ENCODE results near the gene METTL23. TPM values are rescaled to one million over a fixed set of nuclear protein-coding genes. Genes with fewer than 3 reads are reported as not detected.
"Not testable (repeated sequence)": the region's sequence is repeated elsewhere in the genome, so short reads cannot be mapped to it uniquely, and the experiment has no call there.

METTL23 gene
- total and polyA plus RNA-seq, 2 experiments from 2014 or later = 47.6 to 77.9 TPM

DNA sequence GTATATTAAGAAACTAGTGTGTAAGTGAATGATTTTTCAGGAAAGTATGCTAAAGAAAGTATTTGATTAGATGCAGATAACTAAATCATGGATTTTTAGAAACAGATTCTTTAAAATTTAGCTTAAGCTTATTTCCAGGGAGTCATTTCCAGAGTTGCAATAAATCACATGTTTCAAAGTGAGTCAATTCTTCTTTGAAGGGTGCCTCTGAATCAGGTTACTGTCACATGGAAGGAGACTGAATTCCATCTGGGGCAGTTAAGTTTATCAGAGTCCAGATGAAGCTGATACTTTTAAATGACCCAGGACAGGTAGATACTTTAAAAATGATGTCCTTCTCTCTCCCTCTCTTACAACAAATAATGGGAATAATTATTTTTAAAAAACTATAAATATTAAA, 16.3 kb downstream of the METTL23 start:
- no peaks in the 10 kb centered on the region for H3K27me3 ChIP-seq
- no peak overlapping the region for H3K4me3 ChIP-seq
- no peak overlapping the region for H3K27ac ChIP-seq
- no peak for DNase-seq (ENCODE audit: low read depth in 1 of 2, low spot score in 1 of 2)
- TF ChIP-seq, protein P1, sequence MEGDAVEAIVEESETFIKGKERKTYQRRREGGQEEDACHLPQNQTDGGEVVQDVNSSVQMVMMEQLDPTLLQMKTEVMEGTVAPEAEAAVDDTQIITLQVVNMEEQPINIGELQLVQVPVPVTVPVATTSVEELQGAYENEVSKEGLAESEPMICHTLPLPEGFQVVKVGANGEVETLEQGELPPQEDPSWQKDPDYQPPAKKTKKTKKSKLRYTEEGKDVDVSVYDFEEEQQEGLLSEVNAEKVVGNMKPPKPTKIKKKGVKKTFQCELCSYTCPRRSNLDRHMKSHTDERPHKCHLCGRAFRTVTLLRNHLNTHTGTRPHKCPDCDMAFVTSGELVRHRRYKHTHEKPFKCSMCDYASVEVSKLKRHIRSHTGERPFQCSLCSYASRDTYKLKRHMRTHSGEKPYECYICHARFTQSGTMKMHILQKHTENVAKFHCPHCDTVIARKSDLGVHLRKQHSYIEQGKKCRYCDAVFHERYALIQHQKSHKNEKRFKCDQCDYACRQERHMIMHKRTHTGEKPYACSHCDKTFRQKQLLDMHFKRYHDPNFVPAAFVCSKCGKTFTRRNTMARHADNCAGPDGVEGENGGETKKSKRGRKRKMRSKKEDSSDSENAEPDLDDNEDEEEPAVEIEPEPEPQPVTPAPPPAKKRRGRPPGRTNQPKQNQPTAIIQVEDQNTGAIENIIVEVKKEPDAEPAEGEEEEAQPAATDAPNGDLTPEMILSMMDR (IDR thresholded peaks at IDR 0.05; ENCODE audit: low read depth, low read length) = no peak
- no peaks in the 10 kb centered on the region for H3K9me3 ChIP-seq (ENCODE audit: low read depth)
- peaks cover 32% of the 10 kb centered on the region for H3K4me1 ChIP-seq (ENCODE audit: low read depth)
- peaks cover 21% of the 10 kb centered on the region for H3K36me3 ChIP-seq

DNA sequence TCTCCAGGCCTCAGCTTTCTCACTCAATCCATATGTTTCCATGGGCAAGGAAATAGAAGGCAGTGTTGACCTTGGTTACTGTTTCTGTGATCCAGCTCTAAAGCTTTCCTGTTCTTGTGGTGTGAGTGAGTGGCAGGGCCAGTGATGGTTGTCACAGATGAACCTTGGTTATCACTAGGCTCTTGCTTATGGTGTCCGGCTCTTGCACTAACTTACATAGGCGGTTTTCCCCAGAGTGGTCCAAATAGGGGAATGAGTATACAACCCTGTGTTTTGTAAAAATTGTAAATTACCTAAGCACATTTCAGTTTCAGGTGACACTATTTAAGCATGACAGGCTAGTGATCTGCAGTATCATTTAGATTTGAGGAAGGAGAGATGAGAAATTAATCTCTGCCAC, 18.1 kb downstream of the METTL23 start:
- TF ChIP-seq, protein P1 (IDR thresholded peaks at IDR 0.05; ENCODE audit: low read depth, low read length) = no peak
- H3K27ac ChIP-seq = peak overlapping the region; percentile 74
- no peak for DNase-seq (ENCODE audit: low read depth in 1 of 2, low spot score in 1 of 2)
- peaks cover 42% of the 10 kb centered on the region for H3K4me1 ChIP-seq (ENCODE audit: low read depth)
- H3K4me3 ChIP-seq = no peak overlapping the region
- peaks cover 21% of the 10 kb centered on the region for H3K36me3 ChIP-seq
- H3K9me3 ChIP-seq (ENCODE audit: low read depth) = no peaks in the 10 kb centered on the region
- no peaks in the 10 kb centered on the region for H3K27me3 ChIP-seq

DNA sequence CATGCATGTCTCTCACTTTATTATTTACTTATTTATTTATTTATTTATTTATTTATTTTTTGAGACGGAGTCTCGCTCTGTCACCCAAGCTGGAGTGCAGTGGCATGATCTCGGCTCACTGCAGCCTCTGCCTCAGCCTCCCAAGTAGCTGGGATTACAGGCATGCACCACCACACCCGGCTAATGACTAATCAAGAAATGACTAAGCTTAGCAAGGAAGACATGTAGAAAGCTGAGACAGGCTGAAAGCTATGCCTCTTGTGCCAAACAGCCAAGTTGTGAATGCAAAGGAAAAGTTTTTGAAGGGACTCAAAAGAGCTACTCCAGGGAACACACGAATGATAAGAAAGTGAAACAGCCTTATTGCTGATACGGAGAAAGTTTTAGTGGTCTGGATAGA, 19.1 kb downstream of the METTL23 start:
- not testable (repeated sequence) for H3K27me3 ChIP-seq; DNase-seq (ENCODE audit: low read depth in 1 of 2, low spot score in 1 of 2); H3K4me3 ChIP-seq; H3K9me3 ChIP-seq (ENCODE audit: low read depth); H3K27ac ChIP-seq
- Histone ChIP-seq H3K4me1 (ENCODE audit: low read depth) (peaks cover 34% of the 10 kb centered on the region), H3K36me3 (peaks cover 21% of the 10 kb centered on the region)

DNA sequence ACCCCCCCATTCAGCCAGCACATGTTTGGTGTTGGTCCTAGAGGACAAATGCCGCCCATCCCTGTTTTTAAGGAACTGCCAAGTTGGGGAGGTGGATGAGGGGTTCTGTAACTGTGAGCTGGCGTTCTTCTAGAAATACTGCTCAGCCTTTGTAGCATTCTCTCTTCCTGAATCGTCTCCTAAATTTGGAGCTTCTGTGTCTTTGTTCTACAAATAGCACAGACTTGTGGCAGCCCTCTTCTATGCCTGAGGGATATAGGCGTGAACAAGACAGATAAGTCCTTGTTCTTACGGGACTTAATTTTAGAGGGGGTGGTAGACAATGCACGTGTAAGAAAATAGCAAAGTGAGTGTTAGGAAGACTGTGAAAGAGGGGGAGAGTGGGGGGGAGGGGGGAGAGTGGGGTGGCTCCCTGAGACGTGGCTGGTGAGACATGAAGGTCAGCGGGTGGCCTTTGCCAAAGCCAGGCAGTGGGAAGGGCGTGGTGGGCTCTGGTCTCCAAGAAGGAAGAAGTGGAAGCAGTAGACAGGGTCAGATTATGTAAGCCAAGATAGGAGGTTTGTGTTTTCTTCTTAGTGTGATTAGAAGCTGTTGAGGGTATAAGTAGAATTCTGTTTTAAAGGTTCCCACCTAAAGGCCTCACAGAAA, 21.2 kb downstream of the METTL23 start:
- peak in 1 of 2 donors; percentile 24 for DNase-seq (ENCODE audit: low read depth in 1 of 2, low spot score in 1 of 2)
- H3K27ac ChIP-seq = peak overlapping the region; percentile 93

DNA sequence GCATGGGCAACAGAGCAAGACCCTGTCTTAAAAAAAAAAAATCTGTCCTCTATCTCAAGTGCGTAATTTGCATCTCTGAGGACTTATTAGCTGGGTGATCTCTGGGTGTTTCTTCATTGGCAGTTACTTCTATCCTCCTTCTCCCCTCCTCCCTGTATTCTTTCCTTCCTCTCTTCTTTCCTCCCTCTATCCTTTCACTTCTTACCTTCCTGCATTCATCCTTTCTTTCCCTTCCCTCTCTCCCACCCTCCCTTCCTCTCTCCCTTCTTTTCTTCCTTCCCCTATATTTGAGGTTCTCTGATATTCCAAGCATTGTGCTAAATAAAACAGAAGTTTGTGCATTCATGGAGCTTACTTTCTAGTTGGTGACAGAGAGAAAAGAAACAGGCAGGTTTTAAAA, 22.0 kb downstream of the METTL23 start:
- Histone ChIP-seq H3K36me3 (peaks cover 14% of the 10 kb centered on the region), H3K27me3 (no peaks in the 10 kb centered on the region), H3K4me1 (ENCODE audit: low read depth) (peaks cover 30% of the 10 kb centered on the region), H3K4me3 (no peak overlapping the region), H3K9me3 (ENCODE audit: low read depth) (no peaks in the 10 kb centered on the region), H3K27ac (peak overlapping the region; percentile 93)
- TF ChIP-seq, protein P1 (IDR thresholded peaks at IDR 0.05; ENCODE audit: low read depth, low read length) = no peak
- no peak for DNase-seq (ENCODE audit: low read depth in 1 of 2, low spot score in 1 of 2)

More for the DNA sequence above, 21.2 kb downstream of the METTL23 start:
- TF ChIP-seq, protein P1 (IDR thresholded peaks at IDR 0.05; ENCODE audit: low read depth, low read length) = no peak
- Histone ChIP-seq H3K9me3 (ENCODE audit: low read depth) (no peaks in the 10 kb centered on the region), H3K36me3 (peaks cover 14% of the 10 kb centered on the region), H3K4me3 (no peak overlapping the region), H3K27me3 (no peaks in the 10 kb centered on the region), H3K4me1 (ENCODE audit: low read depth) (peaks cover 30% of the 10 kb centered on the region)

DNA sequence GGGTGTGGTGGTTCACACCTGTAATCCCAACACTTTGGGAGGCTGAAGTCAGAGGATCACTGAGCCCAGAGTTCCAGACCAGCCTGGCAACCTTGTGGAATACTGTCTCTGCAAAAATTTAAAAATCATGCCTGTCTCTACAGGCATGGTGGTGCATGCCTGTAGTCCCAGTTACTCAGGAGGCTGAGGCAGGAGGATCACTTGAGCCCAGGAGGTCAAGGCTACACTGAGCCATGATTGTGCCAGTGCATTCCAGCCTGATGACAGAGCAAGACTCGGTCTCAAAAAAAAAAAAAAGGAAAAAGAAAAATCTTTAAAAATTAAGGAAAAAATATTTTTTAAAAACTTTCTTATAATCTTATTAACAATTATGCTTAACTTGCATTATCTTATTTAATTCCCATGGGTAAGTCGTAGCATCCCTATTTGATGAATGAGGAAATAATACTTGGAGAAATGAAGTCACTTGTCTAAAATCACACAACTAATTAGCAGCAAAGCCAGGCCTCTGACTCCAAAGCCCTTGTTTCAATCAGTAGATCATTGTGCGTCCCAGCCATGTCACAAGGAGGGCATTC, 24.9 kb downstream of the METTL23 start:
- peaks cover 2% of the 10 kb centered on the region for H3K36me3 ChIP-seq
- H3K4me3 ChIP-seq = no peak overlapping the region
- DNase-seq (ENCODE audit: low read depth in 1 of 2, low spot score in 1 of 2) = no peak
- H3K9me3 ChIP-seq (ENCODE audit: low read depth) = no peaks in the 10 kb centered on the region
- no peak overlapping the region for H3K27ac ChIP-seq
- peaks cover 29% of the 10 kb centered on the region for H3K4me1 ChIP-seq (ENCODE audit: low read depth)
- no peaks in the 10 kb centered on the region for H3K27me3 ChIP-seq
- TF ChIP-seq, protein P1 (IDR thresholded peaks at IDR 0.05; ENCODE audit: low read depth, low read length) = no peak
